OCI-LY1 (cell line): ENCODE measurements around the gene TBX4.

Source experiments
- H2AFZ ChIP-seq: fragments of 200-600 bp; sonication (generic), shearing (Covaris generic); 2 replicates; pipeline ENCODE4 v1.6.0; 2014; ENCODE audit warnings: antibody characterized with exemption, mild to moderate bottlenecking, low read length
- H3F3A ChIP-seq: fragments of 200-600 bp; sonication (generic), shearing (Covaris generic); 2 replicates; pipeline ENCODE4 v1.6.0; 2014; ENCODE audit warnings: mild to moderate bottlenecking, antibody characterized with exemption, low read length, moderate library complexity; ENCODE audit not compliant: insufficient read depth
- H3K27ac ChIP-seq: fragments of 200-600 bp; sonication (generic); 2 replicates; pipeline ENCODE4 v1.5.1; 2014; ENCODE audit warnings: low read length, mixed run types, mild to moderate bottlenecking, low read depth; ENCODE audit not compliant: poor library complexity, severe bottlenecking
- H3K27me3 ChIP-seq: fragments of 200-600 bp; sonication (generic); 2 replicates; pipeline ENCODE4 v1.6.0; 2014; ENCODE audit warnings: antibody characterized with exemption, mild to moderate bottlenecking, low read length, moderate library complexity; ENCODE audit not compliant: insufficient read depth
- H3K36me3 ChIP-seq: fragments of 200-600 bp; sonication (generic); 2 replicates; pipeline ENCODE4 v1.6.1; 2014; ENCODE audit warnings: mild to moderate bottlenecking, antibody characterized with exemption, low read length, moderate library complexity, mixed read lengths; ENCODE audit not compliant: insufficient read depth
- H3K4me1 ChIP-seq: fragments of 200-600 bp; sonication (generic); 2 replicates; pipeline ENCODE4 v1.5.1; 2014; ENCODE audit warnings: mild to moderate bottlenecking, low read length, moderate library complexity; ENCODE audit not compliant: insufficient read depth, severe bottlenecking
- H3K4me2 ChIP-seq: fragments of 200-600 bp; sonication (generic), shearing (Covaris generic); 2 replicates; pipeline ENCODE4 v1.6.1; 2014; ENCODE audit warnings: low read length
- H3K4me3 ChIP-seq: fragments of 200-600 bp; sonication (generic); 2 replicates; pipeline ENCODE4 v1.5.1; 2014; ENCODE audit warnings: low read length, low read depth, mild to moderate bottlenecking, mixed read lengths; ENCODE audit not compliant: poor library complexity, severe bottlenecking
- H3K79me2 ChIP-seq: fragments of 200-600 bp; shearing (Covaris generic); 2 replicates; pipeline ENCODE4 v1.6.1; 2016; ENCODE audit warnings: mixed run types, low read length, mixed read lengths; ENCODE audit not compliant: insufficient read depth
- H3K9ac ChIP-seq: fragments of 200-600 bp; sonication (generic), shearing (Covaris generic); 2 replicates; pipeline ENCODE4 v1.6.1; 2014; ENCODE audit warnings: mild to moderate bottlenecking, low read length, mixed read lengths
- H3K9me2 ChIP-seq: fragments of 200-600 bp; sonication (generic), shearing (Covaris generic); 2 replicates; pipeline ENCODE4 v1.6.1; 2014; ENCODE audit warnings: low read depth, mild to moderate bottlenecking, low read length, mixed read lengths
- H3K9me3 ChIP-seq: fragments of 200-600 bp; shearing (Covaris generic); 2 replicates; pipeline ENCODE4 v1.6.1; 2014; ENCODE audit warnings: low read length, mixed read lengths
- H4K20me1 ChIP-seq: fragments of 200-600 bp; sonication (generic), shearing (Covaris generic); 2 replicates; pipeline ENCODE4 v1.6.0; 2016; ENCODE audit warnings: mild to moderate bottlenecking, low read length; ENCODE audit not compliant: insufficient read depth
- EZH2 ChIP-seq: fragments of 200-600 bp; sonication (generic), shearing (Covaris generic); IDR thresholded peaks from 2 replicates; pipeline ENCODE4 v1.8.0; 2017; ENCODE audit warnings: borderline replicate concordance, mixed run types, mild to moderate bottlenecking, antibody characterized with exemption, low read length, moderate library complexity, mixed read lengths
- TF ChIP-seq, protein P1 (sequence below): fragments of 200-600 bp; sonication (generic), shearing (Covaris generic); IDR thresholded peaks from 2 replicates; pipeline ENCODE4 v1.5.1; 2017; ENCODE audit warnings: mild to moderate bottlenecking, antibody characterized with exemption, low read length, moderate library complexity, mixed read lengths

TBX4 gene

DNA sequence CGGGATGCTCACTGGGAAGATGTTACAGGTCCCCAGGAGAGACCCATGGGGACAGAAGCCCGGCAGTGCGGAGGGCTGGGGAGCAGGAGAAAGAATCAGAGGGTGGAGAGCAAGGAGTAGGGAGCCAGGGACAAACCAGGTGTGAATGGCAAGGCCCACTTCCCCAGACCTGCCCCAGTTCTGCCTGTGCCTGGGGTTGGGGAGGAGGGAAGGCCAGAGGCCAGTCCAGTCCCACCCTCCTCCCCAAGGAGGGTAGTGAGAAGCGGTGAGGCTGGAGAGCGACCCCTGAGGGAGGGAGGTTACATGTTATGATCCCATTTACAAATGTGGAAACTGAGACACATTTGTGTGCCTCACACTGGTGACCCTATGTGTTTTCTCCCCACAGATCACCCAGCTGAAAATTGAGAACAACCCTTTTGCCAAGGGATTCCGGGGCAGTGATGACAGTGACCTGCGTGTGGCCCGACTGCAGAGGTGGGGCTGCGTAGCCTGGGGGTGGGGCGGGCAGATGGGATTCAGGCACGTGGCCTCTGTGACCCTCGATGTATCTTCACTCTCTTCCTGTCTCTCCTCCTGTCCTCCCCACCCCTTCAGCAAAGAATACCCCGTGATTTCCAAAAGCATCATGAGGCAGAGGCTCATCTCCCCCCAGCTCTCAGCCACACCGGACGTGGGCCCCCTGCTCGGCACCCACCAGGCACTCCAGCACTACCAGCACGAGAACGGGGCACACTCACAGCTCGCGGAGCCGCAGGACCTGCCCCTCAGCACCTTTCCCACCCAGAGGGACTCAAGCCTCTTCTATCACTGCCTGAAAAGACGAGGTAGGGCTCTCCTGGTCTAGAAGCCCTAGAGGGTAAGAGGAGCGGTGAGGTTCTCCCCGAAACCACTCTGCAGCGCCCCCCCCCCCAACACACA lies 27.5 kb downstream of the TBX4 start:
- H2AFZ ChIP-seq, result no peak overlapping the region

DNA sequence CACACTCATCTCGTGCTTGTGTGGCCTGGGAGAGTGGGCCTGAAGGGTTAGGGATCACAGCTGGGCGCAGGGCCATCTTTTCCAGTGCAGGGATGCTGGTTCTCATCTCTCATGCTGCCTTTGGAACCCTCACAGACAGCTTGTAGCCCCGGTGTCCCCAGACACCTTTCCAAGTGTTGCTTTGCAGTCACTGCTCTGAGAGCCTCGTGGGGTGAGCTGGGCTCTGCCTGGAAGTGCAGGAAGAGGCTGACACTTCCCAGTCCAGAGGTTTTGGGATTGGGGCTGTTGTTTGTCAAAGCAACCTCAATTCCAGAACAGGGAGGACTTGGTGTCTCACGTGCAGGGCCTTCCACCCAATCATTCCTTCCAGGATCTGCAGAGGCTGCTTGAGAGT lies 28.2 kb downstream of the TBX4 start:
- Histone ChIP-seq H3K79me2 (no peaks in the 10 kb centered on the region), H3K27me3 (no peaks in the 10 kb centered on the region), H4K20me1 (no peaks in the 10 kb centered on the region), H2AFZ (no peak overlapping the region), H3K36me3 (no peaks in the 10 kb centered on the region), H3K4me1 (no peaks in the 10 kb centered on the region), H3K9me2 (no peaks in the 10 kb centered on the region), H3F3A (no peaks in the 10 kb centered on the region), H3K27ac (no peak overlapping the region), H3K9ac (no peak overlapping the region), H3K4me3 (no peak overlapping the region), H3K9me3 (no peaks in the 10 kb centered on the region), H3K4me2 (no peak overlapping the region)
- no peak for TF ChIP-seq EZH2
- TF ChIP-seq, protein P1, sequence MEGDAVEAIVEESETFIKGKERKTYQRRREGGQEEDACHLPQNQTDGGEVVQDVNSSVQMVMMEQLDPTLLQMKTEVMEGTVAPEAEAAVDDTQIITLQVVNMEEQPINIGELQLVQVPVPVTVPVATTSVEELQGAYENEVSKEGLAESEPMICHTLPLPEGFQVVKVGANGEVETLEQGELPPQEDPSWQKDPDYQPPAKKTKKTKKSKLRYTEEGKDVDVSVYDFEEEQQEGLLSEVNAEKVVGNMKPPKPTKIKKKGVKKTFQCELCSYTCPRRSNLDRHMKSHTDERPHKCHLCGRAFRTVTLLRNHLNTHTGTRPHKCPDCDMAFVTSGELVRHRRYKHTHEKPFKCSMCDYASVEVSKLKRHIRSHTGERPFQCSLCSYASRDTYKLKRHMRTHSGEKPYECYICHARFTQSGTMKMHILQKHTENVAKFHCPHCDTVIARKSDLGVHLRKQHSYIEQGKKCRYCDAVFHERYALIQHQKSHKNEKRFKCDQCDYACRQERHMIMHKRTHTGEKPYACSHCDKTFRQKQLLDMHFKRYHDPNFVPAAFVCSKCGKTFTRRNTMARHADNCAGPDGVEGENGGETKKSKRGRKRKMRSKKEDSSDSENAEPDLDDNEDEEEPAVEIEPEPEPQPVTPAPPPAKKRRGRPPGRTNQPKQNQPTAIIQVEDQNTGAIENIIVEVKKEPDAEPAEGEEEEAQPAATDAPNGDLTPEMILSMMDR, result no peak

More for the DNA sequence above, 27.5 kb downstream of the TBX4 start:
- TF ChIP-seq, protein P1, result no peak
- TF ChIP-seq EZH2, result no peak
- Histone ChIP-seq H3K4me1 (no peaks in the 10 kb centered on the region), H3K36me3 (no peaks in the 10 kb centered on the region), H3K9me2 (no peaks in the 10 kb centered on the region), H3K27ac (no peak overlapping the region), H3K9me3 (no peaks in the 10 kb centered on the region), H3F3A (no peaks in the 10 kb centered on the region), H3K79me2 (no peaks in the 10 kb centered on the region), H4K20me1 (no peaks in the 10 kb centered on the region), H3K4me2 (no peak overlapping the region), H3K4me3 (no peak overlapping the region), H3K27me3 (no peaks in the 10 kb centered on the region), H3K9ac (no peak overlapping the region)

- Histone ChIP-seq H3K4me3 (no peak overlapping the region), H3K4me1 (no peaks in the 10 kb centered on the region), H3K27me3 (no peaks in the 10 kb centered on the region), H3K4me2 (no peak overlapping the region), H3K27ac (no peak overlapping the region), H2AFZ (no peak overlapping the region), H3K9ac (no peak overlapping the region), H4K20me1 (no peaks in the 10 kb centered on the region), H3K9me2 (no peaks in the 10 kb centered on the region), H3K79me2 (no peaks in the 10 kb centered on the region), H3F3A (no peaks in the 10 kb centered on the region), H3K9me3 (no peaks in the 10 kb centered on the region), H3K36me3 (no peaks in the 10 kb centered on the region)
- no peak for TF ChIP-seq EZH2
- TF ChIP-seq, protein P1, result no peak
Observed at GRCh38 chr17:61481421-61481820, 29.2 kb downstream of the TBX4 start.
